PFSK-1 (cell line): ENCODE results near the gene VPS13A.

Source experiments
- POLR2AphosphoS5 ChIP-seq: IDR thresholded peaks from 2 replicates; pipeline ENCODE4 v1.6.1; 2012; ENCODE audit warnings: low read depth, mild to moderate bottlenecking, control low read depth, low read length, moderate library complexity
- REST ChIP-seq, 2 experiments: IDR thresholded peaks; 2 replicates each; pipeline versions ENCODE4 v1.6.1 to v1.8.0; 2011 to 2012; ENCODE audit warnings: low read depth in 2 of 2, low read length in 2 of 2, control low read depth in 1 of 2, inconsistent platforms in 1 of 2, mild to moderate bottlenecking in 1 of 2, moderate library complexity in 1 of 2; ENCODE audit not compliant: insufficient read depth in 1 of 2
- SIN3A ChIP-seq: IDR thresholded peaks from 2 replicates; pipeline ENCODE4 v1.6.1; 2012; ENCODE audit warnings: mild to moderate bottlenecking, low read length, moderate library complexity, borderline replicate concordance; ENCODE audit not compliant: insufficient read depth

- TF ChIP-seq REST (IDR thresholded peaks at IDR 0.05; ENCODE audit: insufficient read depth in 1 of 2, low read depth in 2 of 2, low read length in 2 of 2) = no peak
- no peak for TF ChIP-seq POLR2AphosphoS5
- TF ChIP-seq SIN3A = no peak
Measured at GRCh38 chr9:77427256-77427927, 250.1 kb downstream of the VPS13A start.
